Natural killer cell (primary cell): ENCODE results near the gene NCDN. TPM values are rescaled to one million over a fixed set of nuclear protein-coding genes. Genes with fewer than 3 reads are reported as not detected.

Source experiments
- ATAC-seq, 3 donors: fragments of 150-1000 bp in 2 of 3; fragments of 200-7000 bp in 1 of 3; cut with Tn5 transposase; 1 replicate in 1 of 3; 2 replicates in 2 of 3; pipeline ENCODE4 v1.10.0; 2021; ENCODE audit warnings: mild to moderate bottlenecking in 2 of 3, moderate library complexity in 2 of 3
- DNase-seq, 2 donors: peaks; one replicate each; pipeline versions ENCODE4 v3.0.0 to v3.0.0-alpha.2; 2013 to 2021; ENCODE audit warnings: mixed read lengths in 1 of 2
- H3K27ac ChIP-seq: one replicate; pipeline ENCODE4 v1.5.1; 2013; ENCODE audit warnings: mild to moderate bottlenecking, low read length
- H3K27me3 ChIP-seq: one replicate; pipeline ENCODE4 v1.6.1; 2013; ENCODE audit warnings: low read length; ENCODE audit not compliant: control insufficient read depth, insufficient read depth
- H3K36me3 ChIP-seq: one replicate; pipeline ENCODE4 v1.6.1; 2013; ENCODE audit warnings: low read length; ENCODE audit not compliant: control insufficient read depth, insufficient read depth
- H3K4me1 ChIP-seq: one replicate; pipeline ENCODE4 v1.6.1; 2013; ENCODE audit warnings: low read length; ENCODE audit not compliant: control insufficient read depth, insufficient read depth
- H3K4me3 ChIP-seq: one replicate; pipeline ENCODE4 v1.5.1; 2013; ENCODE audit warnings: low read length
- H3K9me3 ChIP-seq: one replicate; pipeline ENCODE4 v1.6.1; 2013; ENCODE audit warnings: low read length; ENCODE audit not compliant: control insufficient read depth, insufficient read depth
- H3K27ac Mint-ChIP-seq, 2 donors: one replicate each; pipeline ENCODE4 v1.8.0; 2022; ENCODE audit warnings: mild to moderate bottlenecking in 2 of 2, mixed read lengths in 2 of 2, moderate library complexity in 1 of 2
- H3K27me3 Mint-ChIP-seq, 2 donors: one replicate each; pipeline ENCODE4 v1.8.0; 2022; ENCODE audit warnings: low read depth in 2 of 2, mixed read lengths in 2 of 2
- H3K36me3 Mint-ChIP-seq: one replicate; pipeline ENCODE4 v1.8.0; 2022; ENCODE audit warnings: mixed read lengths
- H3K4me1 Mint-ChIP-seq, 2 donors: one replicate each; pipeline ENCODE4 v1.8.0; 2022; ENCODE audit warnings: mixed read lengths in 2 of 2
- H3K4me3 Mint-ChIP-seq: one replicate; pipeline ENCODE4 v1.8.0; 2022; ENCODE audit warnings: mild to moderate bottlenecking, moderate library complexity, mixed read lengths
- H3K9me3 Mint-ChIP-seq, 2 donors: one replicate each; pipeline ENCODE4 v1.8.0; 2022; ENCODE audit warnings: mixed read lengths in 2 of 2
- CTCF ChIP-seq: fragments of 200-600 bp; IDR thresholded peaks from one replicate; pipeline ENCODE4 v1.8.0; 2022; ENCODE audit warnings: antibody characterized with exemption
- WGBS: methylation state at CpG from one replicate; pipeline ENCODE4 v1.1.7; 2013; ENCODE audit warnings: missing lambda C conversion rate; ENCODE audit not compliant: insufficient coverage; 5-methylcytosine and 5-hydroxymethylcytosine counted together
- intact Hi-C: fragments of 100-400 bp; cut with micrococcal nuclease; formaldehyde crosslinking; loops from one replicate; pipeline ENCODE4 v1.14.2; 2022
- total RNA-seq, 4 donors: library from RNA; stranded (reverse); fragments of 120-200 nt in 1 of 4; gene quantifications; one replicate each; pipeline versions ENCODE4 v1.2.3 to v1.2.4, GENCODE V29; 2013 to 2022

NCDN gene
- total RNA-seq, 3 donors from 2014 or later (not counting 1 experiment from before 2014, with no cell fraction given), result 7.9 to 10.7 (median 9.9) TPM

- no peak overlapping the region for H3K4me3 Mint-ChIP-seq
- no peak overlapping the region for H3K27ac ChIP-seq
Observed at GRCh38 chr1:35530168-35530567, 27.4 kb upstream of the NCDN start.

GRCh38 chr1:35530946-35531345, 26.7 kb upstream of the NCDN start:
- Mint-ChIP-seq H3K9me3 (peaks cover 3 to 4% of the 10 kb centered on the region in 2 donors), H3K4me3 (no peak overlapping the region), H3K27me3 (no peaks in the 10 kb centered on the region), H3K36me3 (peaks cover 18% of the 10 kb centered on the region), H3K27ac (no peak overlapping the region), H3K4me1 (peaks cover 9 to 15% of the 10 kb centered on the region in 2 donors)
- no peaks in the 10 kb centered on the region for H3K4me1 ChIP-seq
- DNase-seq (no peak), ATAC-seq (no peak)
- peaks cover 16% of the 10 kb centered on the region for H3K36me3 ChIP-seq
- TF ChIP-seq CTCF, result no peak
- no peaks in the 10 kb centered on the region for H3K27me3 ChIP-seq
- H3K9me3 ChIP-seq, result peaks cover 12% of the 10 kb centered on the region
- WGBS, result 98% methylated on average over 2 of the region's 2 CpGs
- H3K27ac ChIP-seq, result no peak overlapping the region
- no peak overlapping the region for H3K4me3 ChIP-seq
- intact Hi-C loops, result no loop called here

More at GRCh38 chr1:35530168-35530567, 27.4 kb upstream of the NCDN start:
- Mint-ChIP-seq H3K36me3 (peaks cover 18% of the 10 kb centered on the region), H3K27me3 (no peaks in the 10 kb centered on the region), H3K27ac (no peak overlapping the region), H3K9me3 (peaks cover 3 to 4% of the 10 kb centered on the region in 2 donors), H3K4me1 (peaks cover 1 to 11% of the 10 kb centered on the region in 2 donors)
- intact Hi-C loops, result no loop called here
- no peaks in the 10 kb centered on the region for H3K27me3 ChIP-seq
- ATAC-seq (no peak), DNase-seq (no peak)
- H3K9me3 ChIP-seq, result peaks cover 12% of the 10 kb centered on the region
- TF ChIP-seq CTCF, result no peak
- H3K4me1 ChIP-seq, result no peaks in the 10 kb centered on the region
- no peak overlapping the region for H3K4me3 ChIP-seq
- 74% methylated on average over 4 of the region's 5 CpGs for WGBS
- H3K36me3 ChIP-seq, result peaks cover 16% of the 10 kb centered on the region

DNA sequence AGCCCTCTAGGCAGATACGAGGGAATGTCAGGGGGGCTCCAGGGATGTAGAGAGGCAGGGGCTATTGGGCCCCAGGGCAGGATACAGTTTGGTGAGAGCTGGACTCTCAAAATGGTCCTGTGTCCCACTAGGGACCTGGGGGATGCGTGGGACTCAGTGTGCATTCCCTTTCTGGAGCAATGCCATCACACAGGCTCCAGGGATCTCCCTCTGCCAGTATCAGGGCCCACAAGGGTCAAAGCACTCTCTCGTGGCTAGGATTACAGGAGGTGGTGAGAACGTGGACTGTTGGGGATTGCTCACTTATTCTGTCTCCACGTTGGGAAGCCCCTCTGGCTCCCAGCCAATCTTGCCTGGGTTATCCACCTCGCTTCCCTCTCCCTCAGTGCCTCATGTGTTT, 26.2 kb upstream of the NCDN start:
- peaks cover 3 to 4% of the 10 kb centered on the region in 2 donors for H3K9me3 Mint-ChIP-seq
- no peak overlapping the region for H3K4me3 Mint-ChIP-seq
- 97% methylated on average over 6 of the region's 6 CpGs for WGBS
- peaks cover 13 to 19% of the 10 kb centered on the region in 2 donors for H3K4me1 Mint-ChIP-seq
- H3K27ac Mint-ChIP-seq, result no peak overlapping the region
- H3K36me3 Mint-ChIP-seq, result peaks cover 18% of the 10 kb centered on the region
- ATAC-seq (no peak), DNase-seq (no peak)
- peaks cover 12% of the 10 kb centered on the region for H3K9me3 ChIP-seq
- H3K4me3 ChIP-seq, result no peak overlapping the region
- intact Hi-C loops, result no loop called here
- TF ChIP-seq CTCF, result no peak
- no peaks in the 10 kb centered on the region for H3K27me3 ChIP-seq
- H3K36me3 ChIP-seq, result peaks cover 19% of the 10 kb centered on the region
- H3K27me3 Mint-ChIP-seq, result no peaks in the 10 kb centered on the region
- no peak overlapping the region for H3K27ac ChIP-seq
- H3K4me1 ChIP-seq, result no peaks in the 10 kb centered on the region

GRCh38 chr1:35532497-35533223, 24.9 kb upstream of the NCDN start:
- DNase-seq (no peak), ATAC-seq (no peak)
- Mint-ChIP-seq H3K4me3 (no peak overlapping the region), H3K9me3 (peaks cover 3 to 4% of the 10 kb centered on the region in 2 donors), H3K27me3 (no peaks in the 10 kb centered on the region), H3K4me1 (peaks cover 23 to 29% of the 10 kb centered on the region in 2 donors), H3K27ac (no peak overlapping the region), H3K36me3 (peaks cover 18% of the 10 kb centered on the region)
- Histone ChIP-seq H3K4me1 (no peaks in the 10 kb centered on the region), H3K27ac (no peak overlapping the region), H3K9me3 (peaks cover 12% of the 10 kb centered on the region), H3K36me3 (peaks cover 19% of the 10 kb centered on the region), H3K4me3 (no peak overlapping the region), H3K27me3 (no peaks in the 10 kb centered on the region)
- WGBS, result no CpG with 5 or more reads among the region's 1 CpG
- intact Hi-C loops, result no loop called here
- no peak for TF ChIP-seq CTCF
